GM15510 (cell line): ENCODE measurements around the gene CFAP46.

Source experiments
- POLR2A ChIP-seq: IDR thresholded peaks from 3 replicates; pipeline ENCODE4 v1.6.1; 2011; ENCODE audit warnings: borderline replicate concordance; ENCODE audit not compliant: insufficient read length; ENCODE audit errors: extremely low read depth

The CFAP46 gene

GRCh38 chr10:132983252-132984007 is 41.1 kb upstream of the CFAP46 start:
- TF ChIP-seq POLR2A, result no peak

- TF ChIP-seq POLR2A, result no peak
These were observed 40.1 kb upstream of the CFAP46 start for GRCh38 chr10:132982301-132982989.

DNA sequence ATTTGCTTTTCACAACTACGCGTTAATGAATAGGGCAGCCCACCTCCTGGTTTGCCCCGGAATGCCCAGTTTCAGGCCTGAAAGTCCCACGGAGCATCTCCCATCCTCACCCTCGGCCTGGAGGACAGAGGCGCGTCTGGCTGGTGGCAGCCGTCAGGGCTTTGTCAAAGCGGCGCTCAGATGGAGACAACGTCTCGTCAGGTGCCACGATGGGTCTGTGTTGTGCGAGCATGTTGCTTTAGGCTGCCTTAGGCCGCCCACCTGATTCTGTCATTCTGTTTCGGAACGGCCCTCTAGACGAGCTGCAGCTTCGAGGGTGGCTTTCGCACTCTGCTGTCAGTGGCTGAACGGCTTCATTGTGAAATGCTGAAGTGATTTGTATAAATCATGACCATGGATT is 39.4 kb upstream of the CFAP46 start:
- no peak for TF ChIP-seq POLR2A

DNA sequence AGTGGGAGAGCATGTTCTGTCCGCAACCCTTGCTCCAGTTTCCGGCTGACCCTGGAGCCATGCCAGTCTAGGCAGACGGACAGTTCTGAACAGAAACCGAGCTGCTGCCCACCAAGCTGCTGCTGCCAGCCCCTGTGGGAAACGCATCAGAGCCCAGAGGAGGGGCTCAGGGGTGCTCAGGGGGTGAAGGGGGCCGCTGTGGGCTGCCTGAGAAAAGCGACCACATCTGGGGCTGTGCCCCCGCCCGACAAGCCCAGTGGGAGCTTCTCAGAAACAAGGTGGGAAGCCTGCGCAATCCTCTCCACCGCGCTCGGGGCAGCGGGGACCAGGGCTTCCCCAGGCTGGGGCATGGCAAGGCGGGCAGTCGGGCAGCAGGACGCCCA is 38.8 kb upstream of the CFAP46 start:
- TF ChIP-seq POLR2A, result no peak

- no peak for TF ChIP-seq POLR2A
These were observed 38.2 kb upstream of the CFAP46 start for GRCh38 chr10:132980426-132981172.

DNA sequence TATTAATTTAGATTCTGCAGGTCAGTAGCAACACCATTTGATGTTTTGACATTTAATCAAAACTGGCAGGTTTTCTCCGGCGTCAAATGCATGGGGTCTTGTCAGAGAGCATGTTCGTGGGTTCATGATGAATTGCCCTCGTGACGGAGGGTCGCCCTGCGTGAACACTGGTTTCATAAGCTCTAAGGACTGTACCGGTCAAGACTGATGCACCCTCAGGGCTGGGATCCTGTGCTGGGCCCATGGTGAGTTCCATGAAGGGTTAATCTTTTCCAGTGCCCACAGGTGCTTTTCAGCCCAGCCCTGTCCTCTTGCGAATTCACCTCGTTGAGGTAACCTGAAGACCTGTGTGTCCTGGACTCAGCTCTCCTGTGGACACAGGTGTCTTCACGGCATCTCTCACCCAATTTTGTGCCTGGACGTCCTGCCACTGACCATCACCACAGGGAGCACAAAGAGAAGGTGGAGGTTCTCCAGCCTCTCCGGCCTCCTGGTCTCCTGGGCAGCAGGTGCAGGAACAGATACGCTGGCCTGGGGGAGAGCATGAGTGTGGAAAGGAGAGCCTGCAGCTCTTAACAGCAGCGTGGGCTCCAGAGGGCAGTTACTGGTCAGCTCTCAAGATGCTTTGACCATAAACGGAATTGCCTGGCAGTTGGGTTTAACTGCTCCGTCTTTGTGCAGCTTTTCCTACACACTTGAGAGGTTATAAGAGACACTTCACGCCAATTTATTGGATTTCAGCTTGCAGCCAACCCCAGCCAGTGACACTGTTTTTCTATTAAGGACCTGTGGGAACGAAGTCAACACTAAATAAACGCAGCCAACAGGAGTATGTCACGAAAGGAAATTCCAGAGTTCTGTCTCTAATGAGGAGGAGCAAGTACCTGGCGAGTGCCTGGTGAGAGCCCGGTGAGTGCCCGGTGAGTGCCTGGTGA is 37.4 kb upstream of the CFAP46 start:
- TF ChIP-seq POLR2A, result no peak

GRCh38 chr10:132978542-132978941 is 36.2 kb upstream of the CFAP46 start:
- no peak for TF ChIP-seq POLR2A

DNA sequence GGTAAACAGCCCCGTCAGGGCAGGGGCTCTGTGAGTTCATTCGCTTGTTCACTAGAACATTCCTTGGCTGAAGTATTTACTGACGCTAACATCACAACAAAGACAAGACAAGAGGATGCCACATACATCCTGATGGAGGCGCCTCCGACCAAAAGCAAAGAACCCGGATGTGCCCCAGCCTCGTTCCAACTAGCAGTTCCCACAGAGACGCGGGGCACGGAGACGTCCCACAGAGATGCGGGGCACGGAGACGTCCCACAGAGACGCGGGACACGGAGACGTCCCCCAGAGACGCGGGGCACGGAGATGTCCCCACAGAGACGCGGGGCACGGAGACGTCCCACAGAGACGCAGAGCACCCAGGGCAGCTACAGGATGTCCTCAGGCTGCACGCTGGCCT is 35.4 kb upstream of the CFAP46 start:
- no peak for TF ChIP-seq POLR2A

- TF ChIP-seq POLR2A, result no peak
These were observed 34.7 kb upstream of the CFAP46 start for GRCh38 chr10:132977076-132977475.

GRCh38 chr10:132975831-132976682 is 33.7 kb upstream of the CFAP46 start:
- TF ChIP-seq POLR2A, result no peak

- TF ChIP-seq POLR2A, result no peak
These were observed 32.8 kb upstream of the CFAP46 start for GRCh38 chr10:132974886-132975830.

- TF ChIP-seq POLR2A, result no peak
These were observed 32.0 kb upstream of the CFAP46 start for GRCh38 chr10:132974249-132974796.

- TF ChIP-seq POLR2A, result no peak
These were observed 31.5 kb upstream of the CFAP46 start for GRCh38 chr10:132973903-132974241.
